ENCODE data around the gene IP6K1.

DNA sequence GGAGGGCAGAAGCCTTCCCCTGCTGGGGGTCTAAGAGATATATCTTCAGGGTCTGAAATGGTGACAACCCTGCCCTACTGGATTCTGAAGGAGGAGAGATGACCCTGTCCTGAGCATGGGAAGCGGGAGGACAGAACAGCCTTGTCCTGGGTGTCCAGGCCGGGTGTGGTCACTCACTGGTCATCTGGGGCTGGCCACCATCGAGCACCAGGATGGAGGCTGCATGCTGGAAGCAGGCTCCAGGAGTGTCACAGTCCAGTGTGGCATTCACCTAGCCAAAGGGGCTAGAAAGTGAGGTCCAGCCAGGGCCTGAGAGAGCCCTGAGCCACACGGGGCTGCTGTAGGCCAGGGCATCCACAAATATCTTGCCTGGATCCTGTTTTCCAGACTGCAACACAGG is 8.1 kb upstream of the IP6K1 start:
- TF ChIP-seq CTCF (IDR thresholded peaks at IDR 0.05; ENCODE audit: low read length), result no peak
- TF ChIP-seq EZH2 (IDR thresholded peaks at IDR 0.05; ENCODE audit: borderline replicate concordance, low read length), result no peak

Measured in OCI-LY1 (cell line).